WTC11 (cell line): ENCODE results near the gene ZNF764. TPM values are rescaled to one million over a fixed set of nuclear protein-coding genes. Genes with fewer than 3 reads are reported as not detected.

Experiments
- ATAC-seq: fragments of 200-7000 bp; cut with Tn5 transposase; 2 replicates; pipeline ENCODE4 v1.10.0; 2021; ENCODE audit warnings: mild to moderate bottlenecking, moderate library complexity
- CTCF ChIA-PET: fragments of 300-600 bp; sonication (Branson Sonifier 250); formaldehyde crosslinking; loops from one replicate; lab custom pipeline; 2021; ENCODE audit warnings: antibody characterized with exemption; lab: Charles Lee
- POLR2A ChIA-PET: fragments of 350-600 bp; sonication (Branson Sonifier 250); formaldehyde crosslinking; loops from one replicate; lab custom pipeline; 2021; ENCODE audit warnings: antibody characterized with exemption; lab: Charles Lee
- DNase-seq: peaks from one replicate; pipeline ENCODE4 v3.0.0; 2021; ENCODE audit warnings: low spot score
- H3K27ac Mint-ChIP-seq: 2 replicates; pipeline ENCODE4 v1.8.0; 2021; ENCODE audit warnings: mixed read lengths
- H3K27me3 Mint-ChIP-seq: 2 replicates; pipeline ENCODE4 v1.8.0; 2021; ENCODE audit warnings: low read depth, mild to moderate bottlenecking, moderate library complexity, mixed read lengths
- H3K36me3 Mint-ChIP-seq: 2 replicates; pipeline ENCODE4 v1.8.0; 2021; ENCODE audit warnings: mixed read lengths
- H3K4me1 Mint-ChIP-seq: 2 replicates; pipeline ENCODE4 v1.8.0; 2022; ENCODE audit warnings: mixed read lengths
- H3K4me3 Mint-ChIP-seq: 2 replicates; pipeline ENCODE4 v1.8.0; 2021; ENCODE audit warnings: mild to moderate bottlenecking, moderate library complexity, mixed read lengths
- H3K9me3 Mint-ChIP-seq: 2 replicates; pipeline ENCODE4 v1.8.0; 2021; ENCODE audit warnings: mixed read lengths
- AFF4 ChIP-seq: sonication (generic); formaldehyde crosslinking; IDR thresholded peaks from 2 replicates; pipeline ENCODE4 v1.8.1; 2023; ENCODE audit warnings: mild to moderate bottlenecking, missing genetic modification reagents, borderline replicate concordance
- ATF1 ChIP-seq: sonication (generic); formaldehyde crosslinking; IDR thresholded peaks from 2 replicates; pipeline ENCODE4 v1.8.1; 2023; ENCODE audit warnings: mild to moderate bottlenecking, moderate library complexity, missing genetic modification reagents
- CREB1 ChIP-seq: sonication (generic); formaldehyde crosslinking; IDR thresholded peaks from 2 replicates; pipeline ENCODE4 v1.8.0; 2023; ENCODE audit warnings: mild to moderate bottlenecking, missing genetic modification reagents
- EMX1 ChIP-seq: fragments of 250-450 bp; sonication (Bioruptor Pico); IDR thresholded peaks from 2 replicates; pipeline ENCODE4 v1.8.0; 2021; ENCODE audit warnings: mild to moderate bottlenecking
- NFATC4 ChIP-seq: fragments of 250-450 bp; sonication (Bioruptor Pico); IDR thresholded peaks from 2 replicates; pipeline ENCODE4 v1.9.0; 2021; ENCODE audit warnings: mild to moderate bottlenecking
- SMAD4 ChIP-seq: sonication (generic); formaldehyde crosslinking; IDR thresholded peaks from 2 replicates; pipeline ENCODE4 v1.8.0; 2022; ENCODE audit warnings: mild to moderate bottlenecking, missing genetic modification reagents
- TCF7 ChIP-seq: sonication (generic); formaldehyde crosslinking; IDR thresholded peaks from 2 replicates; pipeline ENCODE4 v1.8.0; 2022; ENCODE audit warnings: mild to moderate bottlenecking, low read depth, missing genetic modification reagents, moderate library complexity
- ZNF512 ChIP-seq: sonication (generic); formaldehyde crosslinking; IDR thresholded peaks from 2 replicates; pipeline ENCODE4 v1.8.1; 2022; ENCODE audit warnings: missing genetic modification reagents, borderline replicate concordance
- total RNA-seq: library from RNA; stranded (reverse); gene quantifications from 3 replicates; pipeline ENCODE4 v1.2.3, GENCODE V29; 2021
- TF ChIP-seq, protein P1 (sequence below): fragments of 200-600 bp; IDR thresholded peaks from 2 replicates; pipeline ENCODE4 v1.8.0; 2022; ENCODE audit warnings: antibody characterized with exemption
- TF ChIP-seq, protein P2 (sequence below): sonication (generic); formaldehyde crosslinking; IDR thresholded peaks from 2 replicates; pipeline ENCODE4 v1.8.0; 2023; ENCODE audit warnings: missing genetic modification reagents
- TF ChIP-seq, protein P3 (sequence below): sonication (generic); formaldehyde crosslinking; IDR thresholded peaks from 2 replicates; pipeline ENCODE4 v1.8.0; 2023; ENCODE audit warnings: mild to moderate bottlenecking, missing genetic modification reagents
- TF ChIP-seq, protein P4 (sequence below): sonication (generic); formaldehyde crosslinking; IDR thresholded peaks from 2 replicates; pipeline ENCODE4 v1.8.0; 2022; ENCODE audit warnings: missing genetic modification reagents
- TF ChIP-seq, protein P5 (sequence below): sonication (generic); formaldehyde crosslinking; IDR thresholded peaks from 2 replicates; pipeline ENCODE4 v1.8.0; 2022; ENCODE audit warnings: mild to moderate bottlenecking, missing genetic modification reagents
- TF ChIP-seq, protein P6 (sequence below): sonication (generic); formaldehyde crosslinking; IDR thresholded peaks from 2 replicates; pipeline ENCODE4 v1.8.1; 2022; ENCODE audit warnings: mild to moderate bottlenecking, moderate library complexity, missing genetic modification reagents
- TF ChIP-seq, protein P7 (sequence below): sonication (generic); formaldehyde crosslinking; IDR thresholded peaks from 2 replicates; pipeline ENCODE4 v1.8.1; 2023; ENCODE audit warnings: mild to moderate bottlenecking, missing genetic modification reagents

The ZNF764 gene
- total RNA-seq, 1 experiment from 2014 or later, result 10.4 TPM

GRCh38 chr16:30527635-30528178, 30.5 kb downstream of the ZNF764 start:
- H3K27me3 Mint-ChIP-seq, result no peaks in the 10 kb centered on the region
- H3K4me1 Mint-ChIP-seq, result peaks cover 16% of the 10 kb centered on the region
- DNase-seq (no peak), ATAC-seq (peak; percentile 3)
- CTCF ChIA-PET, result interaction anchor here (0.9 to 3.5 kb wide), 6 partner anchors 8 to 103 kb away, joined by 3 to 20 read pairs (median 8); partner anchors contain the start of gene DCTPP1
- POLR2A ChIA-PET, result interaction anchor here (0.9 to 1.1 kb wide), 7 partner anchors 8 to 650 kb away, joined by 3 to 9 read pairs (median 3); partner anchors contain the start of genes ZNF688 and ZNF764
- H3K9me3 Mint-ChIP-seq, result no peaks in the 10 kb centered on the region
- H3K27ac Mint-ChIP-seq, result peak overlapping the region; percentile 84
- peaks cover 11% of the 10 kb centered on the region; the same call in 1 of the 2 replicates for H3K36me3 Mint-ChIP-seq
- peak overlapping the region; percentile 65 for H3K4me3 Mint-ChIP-seq
- TF ChIP-seq, protein P1, sequence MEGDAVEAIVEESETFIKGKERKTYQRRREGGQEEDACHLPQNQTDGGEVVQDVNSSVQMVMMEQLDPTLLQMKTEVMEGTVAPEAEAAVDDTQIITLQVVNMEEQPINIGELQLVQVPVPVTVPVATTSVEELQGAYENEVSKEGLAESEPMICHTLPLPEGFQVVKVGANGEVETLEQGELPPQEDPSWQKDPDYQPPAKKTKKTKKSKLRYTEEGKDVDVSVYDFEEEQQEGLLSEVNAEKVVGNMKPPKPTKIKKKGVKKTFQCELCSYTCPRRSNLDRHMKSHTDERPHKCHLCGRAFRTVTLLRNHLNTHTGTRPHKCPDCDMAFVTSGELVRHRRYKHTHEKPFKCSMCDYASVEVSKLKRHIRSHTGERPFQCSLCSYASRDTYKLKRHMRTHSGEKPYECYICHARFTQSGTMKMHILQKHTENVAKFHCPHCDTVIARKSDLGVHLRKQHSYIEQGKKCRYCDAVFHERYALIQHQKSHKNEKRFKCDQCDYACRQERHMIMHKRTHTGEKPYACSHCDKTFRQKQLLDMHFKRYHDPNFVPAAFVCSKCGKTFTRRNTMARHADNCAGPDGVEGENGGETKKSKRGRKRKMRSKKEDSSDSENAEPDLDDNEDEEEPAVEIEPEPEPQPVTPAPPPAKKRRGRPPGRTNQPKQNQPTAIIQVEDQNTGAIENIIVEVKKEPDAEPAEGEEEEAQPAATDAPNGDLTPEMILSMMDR, result no peak
- TF ChIP-seq, protein P2, sequence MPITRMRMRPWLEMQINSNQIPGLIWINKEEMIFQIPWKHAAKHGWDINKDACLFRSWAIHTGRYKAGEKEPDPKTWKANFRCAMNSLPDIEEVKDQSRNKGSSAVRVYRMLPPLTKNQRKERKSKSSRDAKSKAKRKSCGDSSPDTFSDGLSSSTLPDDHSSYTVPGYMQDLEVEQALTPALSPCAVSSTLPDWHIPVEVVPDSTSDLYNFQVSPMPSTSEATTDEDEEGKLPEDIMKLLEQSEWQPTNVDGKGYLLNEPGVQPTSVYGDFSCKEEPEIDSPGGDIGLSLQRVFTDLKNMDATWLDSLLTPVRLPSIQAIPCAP (CRISPR knock-in tag), result no peak
- TF ChIP-seq, protein P3, sequence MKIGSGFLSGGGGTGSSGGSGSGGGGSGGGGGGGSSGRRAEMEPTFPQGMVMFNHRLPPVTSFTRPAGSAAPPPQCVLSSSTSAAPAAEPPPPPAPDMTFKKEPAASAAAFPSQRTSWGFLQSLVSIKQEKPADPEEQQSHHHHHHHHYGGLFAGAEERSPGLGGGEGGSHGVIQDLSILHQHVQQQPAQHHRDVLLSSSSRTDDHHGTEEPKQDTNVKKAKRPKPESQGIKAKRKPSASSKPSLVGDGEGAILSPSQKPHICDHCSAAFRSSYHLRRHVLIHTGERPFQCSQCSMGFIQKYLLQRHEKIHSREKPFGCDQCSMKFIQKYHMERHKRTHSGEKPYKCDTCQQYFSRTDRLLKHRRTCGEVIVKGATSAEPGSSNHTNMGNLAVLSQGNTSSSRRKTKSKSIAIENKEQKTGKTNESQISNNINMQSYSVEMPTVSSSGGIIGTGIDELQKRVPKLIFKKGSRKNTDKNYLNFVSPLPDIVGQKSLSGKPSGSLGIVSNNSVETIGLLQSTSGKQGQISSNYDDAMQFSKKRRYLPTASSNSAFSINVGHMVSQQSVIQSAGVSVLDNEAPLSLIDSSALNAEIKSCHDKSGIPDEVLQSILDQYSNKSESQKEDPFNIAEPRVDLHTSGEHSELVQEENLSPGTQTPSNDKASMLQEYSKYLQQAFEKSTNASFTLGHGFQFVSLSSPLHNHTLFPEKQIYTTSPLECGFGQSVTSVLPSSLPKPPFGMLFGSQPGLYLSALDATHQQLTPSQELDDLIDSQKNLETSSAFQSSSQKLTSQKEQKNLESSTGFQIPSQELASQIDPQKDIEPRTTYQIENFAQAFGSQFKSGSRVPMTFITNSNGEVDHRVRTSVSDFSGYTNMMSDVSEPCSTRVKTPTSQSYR (CRISPR knock-in tag), result no peak
- TF ChIP-seq ZNF512 (CRISPR knock-in tag) (no peak), EMX1 (CRISPR knock-in tag) (no peak), AFF4 (CRISPR knock-in tag) (no peak), TCF7 (CRISPR knock-in tag) (no peak), NFATC4 (CRISPR knock-in tag) (no peak), SMAD4 (CRISPR knock-in tag) (no peak), CREB1 (CRISPR knock-in tag) (no peak), ATF1 (CRISPR knock-in tag) (no peak)
- TF ChIP-seq, protein P4, sequence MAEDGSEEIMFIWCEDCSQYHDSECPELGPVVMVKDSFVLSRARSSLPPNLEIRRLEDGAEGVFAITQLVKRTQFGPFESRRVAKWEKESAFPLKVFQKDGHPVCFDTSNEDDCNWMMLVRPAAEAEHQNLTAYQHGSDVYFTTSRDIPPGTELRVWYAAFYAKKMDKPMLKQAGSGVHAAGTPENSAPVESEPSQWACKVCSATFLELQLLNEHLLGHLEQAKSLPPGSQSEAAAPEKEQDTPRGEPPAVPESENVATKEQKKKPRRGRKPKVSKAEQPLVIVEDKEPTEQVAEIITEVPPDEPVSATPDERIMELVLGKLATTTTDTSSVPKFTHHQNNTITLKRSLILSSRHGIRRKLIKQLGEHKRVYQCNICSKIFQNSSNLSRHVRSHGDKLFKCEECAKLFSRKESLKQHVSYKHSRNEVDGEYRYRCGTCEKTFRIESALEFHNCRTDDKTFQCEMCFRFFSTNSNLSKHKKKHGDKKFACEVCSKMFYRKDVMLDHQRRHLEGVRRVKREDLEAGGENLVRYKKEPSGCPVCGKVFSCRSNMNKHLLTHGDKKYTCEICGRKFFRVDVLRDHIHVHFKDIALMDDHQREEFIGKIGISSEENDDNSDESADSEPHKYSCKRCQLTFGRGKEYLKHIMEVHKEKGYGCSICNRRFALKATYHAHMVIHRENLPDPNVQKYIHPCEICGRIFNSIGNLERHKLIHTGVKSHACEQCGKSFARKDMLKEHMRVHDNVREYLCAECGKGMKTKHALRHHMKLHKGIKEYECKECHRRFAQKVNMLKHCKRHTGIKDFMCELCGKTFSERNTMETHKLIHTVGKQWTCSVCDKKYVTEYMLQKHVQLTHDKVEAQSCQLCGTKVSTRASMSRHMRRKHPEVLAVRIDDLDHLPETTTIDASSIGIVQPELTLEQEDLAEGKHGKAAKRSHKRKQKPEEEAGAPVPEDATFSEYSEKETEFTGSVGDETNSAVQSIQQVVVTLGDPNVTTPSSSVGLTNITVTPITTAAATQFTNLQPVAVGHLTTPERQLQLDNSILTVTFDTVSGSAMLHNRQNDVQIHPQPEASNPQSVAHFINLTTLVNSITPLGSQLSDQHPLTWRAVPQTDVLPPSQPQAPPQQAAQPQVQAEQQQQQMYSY (CRISPR knock-in tag), result peak; percentile 77
- TF ChIP-seq, protein P5, sequence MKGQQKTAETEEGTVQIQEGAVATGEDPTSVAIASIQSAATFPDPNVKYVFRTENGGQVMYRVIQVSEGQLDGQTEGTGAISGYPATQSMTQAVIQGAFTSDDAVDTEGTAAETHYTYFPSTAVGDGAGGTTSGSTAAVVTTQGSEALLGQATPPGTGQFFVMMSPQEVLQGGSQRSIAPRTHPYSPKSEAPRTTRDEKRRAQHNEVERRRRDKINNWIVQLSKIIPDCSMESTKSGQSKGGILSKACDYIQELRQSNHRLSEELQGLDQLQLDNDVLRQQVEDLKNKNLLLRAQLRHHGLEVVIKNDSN, result no peak
- TF ChIP-seq, protein P6, sequence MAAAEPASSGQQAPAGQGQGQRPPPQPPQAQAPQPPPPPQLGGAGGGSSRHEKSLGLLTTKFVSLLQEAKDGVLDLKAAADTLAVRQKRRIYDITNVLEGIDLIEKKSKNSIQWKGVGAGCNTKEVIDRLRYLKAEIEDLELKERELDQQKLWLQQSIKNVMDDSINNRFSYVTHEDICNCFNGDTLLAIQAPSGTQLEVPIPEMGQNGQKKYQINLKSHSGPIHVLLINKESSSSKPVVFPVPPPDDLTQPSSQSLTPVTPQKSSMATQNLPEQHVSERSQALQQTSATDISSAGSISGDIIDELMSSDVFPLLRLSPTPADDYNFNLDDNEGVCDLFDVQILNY, result 0 out of 2 replicates have a peak, but pooled peaks have one; percentile 62
- TF ChIP-seq, protein P7, sequence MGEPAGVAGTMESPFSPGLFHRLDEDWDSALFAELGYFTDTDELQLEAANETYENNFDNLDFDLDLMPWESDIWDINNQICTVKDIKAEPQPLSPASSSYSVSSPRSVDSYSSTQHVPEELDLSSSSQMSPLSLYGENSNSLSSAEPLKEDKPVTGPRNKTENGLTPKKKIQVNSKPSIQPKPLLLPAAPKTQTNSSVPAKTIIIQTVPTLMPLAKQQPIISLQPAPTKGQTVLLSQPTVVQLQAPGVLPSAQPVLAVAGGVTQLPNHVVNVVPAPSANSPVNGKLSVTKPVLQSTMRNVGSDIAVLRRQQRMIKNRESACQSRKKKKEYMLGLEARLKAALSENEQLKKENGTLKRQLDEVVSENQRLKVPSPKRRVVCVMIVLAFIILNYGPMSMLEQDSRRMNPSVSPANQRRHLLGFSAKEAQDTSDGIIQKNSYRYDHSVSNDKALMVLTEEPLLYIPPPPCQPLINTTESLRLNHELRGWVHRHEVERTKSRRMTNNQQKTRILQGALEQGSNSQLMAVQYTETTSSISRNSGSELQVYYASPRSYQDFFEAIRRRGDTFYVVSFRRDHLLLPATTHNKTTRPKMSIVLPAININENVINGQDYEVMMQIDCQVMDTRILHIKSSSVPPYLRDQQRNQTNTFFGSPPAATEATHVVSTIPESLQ (CRISPR knock-in tag), result no peak
